ENCODE data around the gene HARBI1. TPM values are rescaled to one million over a fixed set of nuclear protein-coding genes. Genes with fewer than 3 reads are reported as not detected.

HARBI1 gene
- 7.6 and 9.1 TPM in 2 replicates for total RNA-seq (2022)
- percentile 56 among the genes with signal in this experiment for Bru-seq, nascent RNA
- percentile 58 among the genes with signal in this experiment for BruChase-seq, experiment 1, labeled RNA remaining after a 2-hour chase
- BruChase-seq, experiment 2, labeled RNA remaining after a 6-hour chase = percentile 48 among the genes with signal in this experiment
- long read RNA-seq, transcript HARBI1-201 (3 exons, 1,967 nt) = major isoform, 9 of 10 reads
- long read RNA-seq, partial matches to known transcripts = 0 of 10 reads
- long read RNA-seq, other reads (novel, unspliced or antisense) = 1 of 10 reads

GRCh38 chr11:46617134-46617971 is at the start of gene HARBI1, which contains the start of gene ATG13:
HARBI1 (minus strand) TSS chr11:46617227; CDS start chr11:46616237, 990 bp downstream.
ATG13 (plus strand) TSS chr11:46617553; CDS start chr11:46644292, 26,739 bp downstream.
- H3K4me1 Mint-ChIP-seq (ENCODE audit: low read depth, unreplicated experiment) = peaks cover 18% of the 10 kb centered on the region
- peak; percentile 92 to 96 for DNase-seq
- peak within 1 kb of the TSS; percentile 97 for H3K27ac Mint-ChIP-seq (ENCODE audit: unreplicated experiment)
- no peaks in the 10 kb centered on the region for H3K9me3 Mint-ChIP-seq (ENCODE audit: unreplicated experiment)
- ChIA-PET POLR2A (interaction anchor here (0.7 to 3.3 kb wide), 3 partner anchors 23 to 62 kb away, joined by 5 to 22 read pairs (median 6); partner anchors contain the start of gene AMBRA1), CTCF (interaction anchor here (1.0 to 1.9 kb wide), 2 partner anchors 63 to 127 kb away, joined by 4 to 9 read pairs; no protein-coding TSS in a partner anchor)
- no peaks in the 10 kb centered on the region for H3K27me3 ChIP-seq (replicated peaks; ENCODE audit: control insufficient read depth, insufficient read depth, low read length)
- peak; percentile 82 to 94 for TF ChIP-seq CTCF (IDR thresholded peaks at IDR 0.05; ENCODE audit: insufficient read depth in 1 of 2, low read depth in 1 of 2, low read length in 1 of 2, severe bottlenecking in 1 of 2, unreplicated experiment in 1 of 2)
- TSS peak; percentile 65 for BruUV-seq (replicated peaks)
- H3K9me3 ChIP-seq = no peaks in the 10 kb centered on the region
- H3K36me3 Mint-ChIP-seq (ENCODE audit: insufficient read depth, unreplicated experiment) = peaks cover 18% of the 10 kb centered on the region
- H3K27me3 Mint-ChIP-seq (ENCODE audit: insufficient read depth, unreplicated experiment) = no peaks in the 10 kb centered on the region
- H3K4me3 Mint-ChIP-seq (ENCODE audit: unreplicated experiment) = peak within 1 kb of the TSS; percentile 90
- peak within 1 kb of the TSS; percentile 96 for H3K4me3 ChIP-seq (ENCODE audit: low read depth, low read length)
- H3K36me3 ChIP-seq (ENCODE audit: control insufficient read depth, insufficient read depth, low read length) = no peaks in the 10 kb centered on the region
- peaks cover 11% of the 10 kb centered on the region for H3K4me1 ChIP-seq
- intact Hi-C loops (cut with micrococcal nuclease; ENCODE audit: unreplicated experiment) = loop anchor here (1.0 to 2.0 kb wide), 4 partner anchors 23 to 225 kb away; partner anchors contain the start of gene AMBRA1

- Histone ChIP-seq H3K4me1 (no peaks in the 10 kb centered on the region), H3K4me3 (ENCODE audit: low read depth, low read length) (no peak overlapping the region), H3K36me3 (ENCODE audit: control insufficient read depth, insufficient read depth, low read length) (peaks cover 4% of the 10 kb centered on the region), H3K27me3 (replicated peaks; ENCODE audit: control insufficient read depth, insufficient read depth, low read length) (no peaks in the 10 kb centered on the region), H3K9me3 (no peaks in the 10 kb centered on the region)
- intact Hi-C loops (cut with micrococcal nuclease; ENCODE audit: unreplicated experiment) = no loop called here
- Mint-ChIP-seq H3K4me1 (ENCODE audit: low read depth, unreplicated experiment) (no peaks in the 10 kb centered on the region), H3K27ac (ENCODE audit: unreplicated experiment) (no peak overlapping the region), H3K27me3 (ENCODE audit: insufficient read depth, unreplicated experiment) (no peaks in the 10 kb centered on the region), H3K4me3 (ENCODE audit: unreplicated experiment) (no peak overlapping the region), H3K9me3 (ENCODE audit: unreplicated experiment) (no peaks in the 10 kb centered on the region), H3K36me3 (ENCODE audit: insufficient read depth, unreplicated experiment) (peaks cover 64% of the 10 kb centered on the region)
- CTCF ChIA-PET = no interaction called here
- DNase-seq = no peak
- no peak for TF ChIP-seq CTCF (IDR thresholded peaks at IDR 0.05; ENCODE audit: insufficient read depth in 1 of 2, low read depth in 1 of 2, low read length in 1 of 2, severe bottlenecking in 1 of 2, unreplicated experiment in 1 of 2)
- POLR2A ChIA-PET = no interaction called here
- no TSS peak for BruUV-seq (replicated peaks)
Observed at GRCh38 chr11:46666516-46666915, 49.5 kb upstream of the HARBI1 start.

GRCh38 chr11:46665356-46665755 is 48.3 kb upstream of the HARBI1 start:
- Histone ChIP-seq H3K27me3 (replicated peaks; ENCODE audit: control insufficient read depth, insufficient read depth, low read length) (no peaks in the 10 kb centered on the region), H3K36me3 (ENCODE audit: control insufficient read depth, insufficient read depth, low read length) (peaks cover 4% of the 10 kb centered on the region), H3K9me3 (no peaks in the 10 kb centered on the region), H3K4me3 (ENCODE audit: low read depth, low read length) (no peak overlapping the region), H3K4me1 (no peaks in the 10 kb centered on the region)
- Mint-ChIP-seq H3K9me3 (ENCODE audit: unreplicated experiment) (no peaks in the 10 kb centered on the region), H3K27me3 (ENCODE audit: insufficient read depth, unreplicated experiment) (no peaks in the 10 kb centered on the region), H3K27ac (ENCODE audit: unreplicated experiment) (no peak overlapping the region), H3K4me3 (ENCODE audit: unreplicated experiment) (no peak overlapping the region), H3K36me3 (ENCODE audit: insufficient read depth, unreplicated experiment) (peaks cover 75% of the 10 kb centered on the region), H3K4me1 (ENCODE audit: low read depth, unreplicated experiment) (no peaks in the 10 kb centered on the region)
- intact Hi-C loops (cut with micrococcal nuclease; ENCODE audit: unreplicated experiment) = no loop called here
- POLR2A ChIA-PET = no interaction called here
- CTCF ChIA-PET = no interaction called here
- DNase-seq = no peak
- no peak for TF ChIP-seq CTCF (IDR thresholded peaks at IDR 0.05; ENCODE audit: insufficient read depth in 1 of 2, low read depth in 1 of 2, low read length in 1 of 2, severe bottlenecking in 1 of 2, unreplicated experiment in 1 of 2)
- no TSS peak for BruUV-seq (replicated peaks)
